Measurements from ENCODE around the gene BLACAT1.

Gene BLACAT1

GRCh38 chr1:205444931-205445645 lies 10.8 kb downstream of the BLACAT1 start:
- no peak overlapping the region for H3K4ac ChIP-seq (ENCODE audit: low read depth in 1 of 2, low read length in 2 of 2)
- H2BK5ac ChIP-seq (ENCODE audit: low read depth, low read length, poor library complexity, severe bottlenecking): no peak overlapping the region
- H2BK15ac ChIP-seq (ENCODE audit: low read depth, poor library complexity, severe bottlenecking): peak overlapping the region; percentile 12
- 18% methylated on average over 11 of the region's 18 CpGs for WGBS
- no peaks in the 10 kb centered on the region for H3K79me1 ChIP-seq (replicated peaks; ENCODE audit: low read length, poor library complexity, severe bottlenecking)
- H2AFZ ChIP-seq (ENCODE audit: low read depth, low read length): peak overlapping the region; percentile 11
- no peaks in the 10 kb centered on the region for H3K9me3 ChIP-seq (ENCODE audit: control insufficient read depth, low read length)
- H4K8ac ChIP-seq (ENCODE audit: low read length): no peak overlapping the region
- no peak overlapping the region for H3K9ac ChIP-seq (ENCODE audit: low read length)
- H3K4me3 ChIP-seq (ENCODE audit: insufficient read depth in 1 of 2, low read depth in 1 of 2, low read length in 2 of 2): no peak overlapping the region
- DNase-seq: no peak
- H3K36me3 ChIP-seq (ENCODE audit: control insufficient read depth in 1 of 2, insufficient read depth in 2 of 2, low read depth in 1 of 2, low read length in 2 of 2): no peaks in the 10 kb centered on the region
- H3K14ac ChIP-seq (ENCODE audit: low read length in 2 of 2): no peak overlapping the region
- H3K18ac ChIP-seq (ENCODE audit: low read depth in 1 of 2, low read length in 2 of 2): peak overlapping the region in 1 of 2 experiments; percentile 16
- H2BK120ac ChIP-seq (ENCODE audit: low read depth, low read length): no peak overlapping the region
- H2AK5ac ChIP-seq (ENCODE audit: low read length, severe bottlenecking): no peak overlapping the region
- H3K27ac ChIP-seq (ENCODE audit: low read length, poor library complexity, severe bottlenecking): no peak overlapping the region
- no peak overlapping the region for H4K91ac ChIP-seq (ENCODE audit: low read length)
- H2BK12ac ChIP-seq (ENCODE audit: low read length in 2 of 2): no peak overlapping the region
- peaks cover 43% of the 10 kb centered on the region for H3K4me1 ChIP-seq (ENCODE audit: control insufficient read depth, insufficient read depth, low read depth, low read length)
- peaks cover 38 to 49% of the 10 kb centered on the region in 2 experiments for H3K27me3 ChIP-seq (ENCODE audit: control insufficient read depth in 1 of 2, insufficient read depth in 1 of 2, low read length in 2 of 2)
- no peak overlapping the region for H3K4me2 ChIP-seq (ENCODE audit: low read length, poor library complexity, severe bottlenecking)
- no peak overlapping the region for H3K23ac ChIP-seq (ENCODE audit: low read length in 2 of 2)

DNA sequence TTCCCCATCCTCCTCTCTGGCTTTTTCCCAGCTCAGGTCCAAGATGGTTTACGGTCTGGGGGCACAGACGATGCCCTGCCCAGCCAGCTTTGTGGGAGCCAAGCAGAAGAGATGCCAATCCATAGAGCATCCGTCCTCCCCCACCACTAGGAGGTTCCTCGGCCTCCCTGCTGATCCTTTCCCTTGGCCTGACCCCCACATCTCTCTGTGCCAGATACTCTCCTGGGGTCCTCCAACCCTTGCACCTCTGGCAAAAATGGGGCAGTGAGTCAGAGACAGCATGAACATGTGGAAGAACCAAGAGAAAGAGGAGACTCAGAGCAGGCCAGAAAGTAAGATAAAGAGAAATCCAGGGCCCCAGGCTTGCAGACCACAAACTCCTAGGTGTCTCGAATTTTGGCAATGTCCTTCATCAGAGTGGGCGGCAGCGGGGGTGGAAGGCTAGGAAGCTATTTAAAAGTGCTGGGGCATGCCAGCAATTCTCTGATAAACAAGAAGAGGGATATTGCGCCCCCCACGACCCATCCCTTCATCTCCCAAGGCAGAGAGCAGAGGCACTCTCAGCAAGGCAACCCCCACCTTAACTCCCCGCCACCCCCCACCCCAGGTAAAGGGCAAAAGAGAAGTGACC lies 11.4 kb downstream of the BLACAT1 start:
- Histone ChIP-seq H3K27ac (ENCODE audit: low read length, poor library complexity, severe bottlenecking) (no peak overlapping the region), H2AK5ac (ENCODE audit: low read length, severe bottlenecking) (no peak overlapping the region), H3K9ac (ENCODE audit: low read length) (no peak overlapping the region), H3K4me1 (ENCODE audit: control insufficient read depth, insufficient read depth, low read depth, low read length) (peaks cover 41% of the 10 kb centered on the region), H2BK120ac (ENCODE audit: low read depth, low read length) (no peak overlapping the region), H4K8ac (ENCODE audit: low read length) (no peak overlapping the region), H3K36me3 (ENCODE audit: control insufficient read depth in 1 of 2, insufficient read depth in 2 of 2, low read depth in 1 of 2, low read length in 2 of 2) (no peaks in the 10 kb centered on the region), H2AFZ (ENCODE audit: low read depth, low read length) (no peak overlapping the region), H3K4me3 (ENCODE audit: insufficient read depth in 1 of 2, low read depth in 1 of 2, low read length in 2 of 2) (no peak overlapping the region), H3K9me3 (ENCODE audit: control insufficient read depth, low read length) (no peaks in the 10 kb centered on the region), H2BK12ac (ENCODE audit: low read length in 2 of 2) (no peak overlapping the region), H2BK15ac (ENCODE audit: low read depth, poor library complexity, severe bottlenecking) (no peak overlapping the region), H3K18ac (ENCODE audit: low read depth in 1 of 2, low read length in 2 of 2) (no peak overlapping the region), H3K4me2 (ENCODE audit: low read length, poor library complexity, severe bottlenecking) (no peak overlapping the region), H3K14ac (ENCODE audit: low read length in 2 of 2) (peak overlapping the region in 1 of 2 experiments; percentile 39), H4K91ac (ENCODE audit: low read length) (no peak overlapping the region), H3K23ac (ENCODE audit: low read length in 2 of 2) (no peak overlapping the region), H2BK5ac (ENCODE audit: low read depth, low read length, poor library complexity, severe bottlenecking) (no peak overlapping the region), H3K4ac (ENCODE audit: low read depth in 1 of 2, low read length in 2 of 2) (no peak overlapping the region), H3K27me3 (ENCODE audit: control insufficient read depth in 1 of 2, insufficient read depth in 1 of 2, low read length in 2 of 2) (peaks cover 45 to 56% of the 10 kb centered on the region in 2 experiments), H3K79me1 (replicated peaks; ENCODE audit: low read length, poor library complexity, severe bottlenecking) (no peaks in the 10 kb centered on the region)
- WGBS: 41% methylated on average over 7 of the region's 10 CpGs
- no peak for DNase-seq

GRCh38 chr1:205443585-205444299 lies 12.1 kb downstream of the BLACAT1 start:
- whole genome bisulfite sequencing: 65% methylated on average over 6 of the region's 7 CpGs

More at GRCh38 chr1:205443585-205444299, 12.1 kb downstream of the BLACAT1 start:
- Histone ChIP-seq H3K23ac (ENCODE audit: low read length in 2 of 2) (no peak overlapping the region), H3K4me1 (ENCODE audit: control insufficient read depth, insufficient read depth, low read depth, low read length) (peaks cover 41% of the 10 kb centered on the region), H3K4ac (ENCODE audit: low read depth in 1 of 2, low read length in 2 of 2) (no peak overlapping the region), H2AFZ (ENCODE audit: low read depth, low read length) (no peak overlapping the region), H3K4me3 (ENCODE audit: insufficient read depth in 1 of 2, low read depth in 1 of 2, low read length in 2 of 2) (no peak overlapping the region), H3K4me2 (ENCODE audit: low read length, poor library complexity, severe bottlenecking) (no peak overlapping the region), H3K18ac (ENCODE audit: low read depth in 1 of 2, low read length in 2 of 2) (no peak overlapping the region), H4K91ac (ENCODE audit: low read length) (no peak overlapping the region), H2BK12ac (ENCODE audit: low read length in 2 of 2) (no peak overlapping the region), H2BK5ac (ENCODE audit: low read depth, low read length, poor library complexity, severe bottlenecking) (no peak overlapping the region), H3K27ac (ENCODE audit: low read length, poor library complexity, severe bottlenecking) (no peak overlapping the region), H3K9ac (ENCODE audit: low read length) (no peak overlapping the region), H3K79me1 (replicated peaks; ENCODE audit: low read length, poor library complexity, severe bottlenecking) (no peaks in the 10 kb centered on the region), H2BK15ac (ENCODE audit: low read depth, poor library complexity, severe bottlenecking) (no peak overlapping the region), H3K36me3 (ENCODE audit: control insufficient read depth in 1 of 2, insufficient read depth in 2 of 2, low read depth in 1 of 2, low read length in 2 of 2) (no peaks in the 10 kb centered on the region), H2BK120ac (ENCODE audit: low read depth, low read length) (no peak overlapping the region), H4K8ac (ENCODE audit: low read length) (no peak overlapping the region), H3K27me3 (ENCODE audit: control insufficient read depth in 1 of 2, insufficient read depth in 1 of 2, low read length in 2 of 2) (peaks cover 49 to 63% of the 10 kb centered on the region in 2 experiments), H3K9me3 (ENCODE audit: control insufficient read depth, low read length) (no peaks in the 10 kb centered on the region), H2AK5ac (ENCODE audit: low read length, severe bottlenecking) (no peak overlapping the region), H3K14ac (ENCODE audit: low read length in 2 of 2) (no peak overlapping the region)
- no peak for DNase-seq

All from mesenchymal stem cell (in vitro differentiated cells and primary cell).